GM18517 (cell line): ENCODE measurements around the gene ALG5.

Experiments used
- ATAC-seq: cut with Tn5 transposase; IDR thresholded peaks from one replicate; pipeline ENCODE4 v1.9.1; 2021; ENCODE audit warnings: mild to moderate bottlenecking, moderate library complexity; ENCODE audit not compliant: unreplicated experiment

ALG5 gene

GRCh38 chr13:36915896-36916640 is 83.1 kb downstream of the ALG5 start:
- no peak for ATAC-seq

GRCh38 chr13:36915106-36915505 is 84.0 kb downstream of the ALG5 start:
- ATAC-seq, result no peak

- ATAC-seq, result no peak
Observed at GRCh38 chr13:36914648-36915047, 84.5 kb downstream of the ALG5 start.

- no peak for ATAC-seq
Observed at GRCh38 chr13:36913463-36913862, 85.7 kb downstream of the ALG5 start.

GRCh38 chr13:36912973-36913372 is 86.2 kb downstream of the ALG5 start:
- no peak for ATAC-seq

GRCh38 chr13:36912369-36912768 is 86.8 kb downstream of the ALG5 start:
- ATAC-seq, result no peak

GRCh38 chr13:36910545-36910944 is 88.6 kb downstream of the ALG5 start:
- ATAC-seq, result no peak

- no peak for ATAC-seq
Observed at GRCh38 chr13:36907821-36908220, 91.3 kb downstream of the ALG5 start.

- ATAC-seq, result no peak
Observed at GRCh38 chr13:36907266-36907665, 91.9 kb downstream of the ALG5 start.

GRCh38 chr13:36905944-36906343 is 93.2 kb downstream of the ALG5 start:
- no peak for ATAC-seq

GRCh38 chr13:36903925-36904595 is 95.1 kb downstream of the ALG5 start:
- ATAC-seq, result no peak
